ENCODE measurements around the gene HOXA2. TPM values are rescaled to one million over a fixed set of nuclear protein-coding genes. Genes with fewer than 3 reads are reported as not detected.

HOXA2 gene
- total RNA-seq, 5 donors from 2014 or later (not counting 1 experiment from before 2014, with no cell fraction given), result not detected

GRCh38 chr7:27111042-27111750 is 8.7 kb upstream of the HOXA2 start:
- ATAC-seq (replicated peaks in 1 of 4), result no peak
- Histone ChIP-seq H3K4me1 (ENCODE audit: control insufficient read depth in 1 of 2, extremely low read depth in 1 of 2, insufficient read depth in 2 of 2, low read length in 2 of 2) (no peaks in the 10 kb centered on the region), H3K9me3 (no peaks in the 10 kb centered on the region), H3K27ac (ENCODE audit: low read length) (no peak overlapping the region), H3K4me3 (ENCODE audit: control insufficient read depth in 1 of 2, extremely low read depth in 1 of 2, low read length in 1 of 2) (no peak overlapping the region), H3K27me3 (replicated peaks in 1 of 2; ENCODE audit: control insufficient read depth in 2 of 2, extremely low read depth in 1 of 2, insufficient read depth in 2 of 2, low read length in 1 of 2) (peaks cover 0 to 24% of the 10 kb centered on the region in 2 experiments), H3K36me3 (ENCODE audit: control insufficient read depth in 2 of 2, extremely low read depth in 1 of 2, insufficient read depth in 1 of 2, low read length in 1 of 2) (no peaks in the 10 kb centered on the region)
- WGBS (ENCODE audit: insufficient coverage), result no CpG with 5 or more reads among the region's 6 CpGs
- peaks cover 0 to 7% of the 10 kb centered on the region in 2 donors for H3K27me3 Mint-ChIP-seq
- DNase-seq, result no peak
- ChIA-PET CTCF (no interaction called here), POLR2A (no interaction called here)
- H3K4me1 Mint-ChIP-seq, result no peaks in the 10 kb centered on the region
- no peaks in the 10 kb centered on the region for H3K36me3 Mint-ChIP-seq
- H3K4me3 Mint-ChIP-seq, result no peak overlapping the region
- H3K27ac Mint-ChIP-seq, result no peak overlapping the region
- H3K9me3 Mint-ChIP-seq, result no peaks in the 10 kb centered on the region

DNA sequence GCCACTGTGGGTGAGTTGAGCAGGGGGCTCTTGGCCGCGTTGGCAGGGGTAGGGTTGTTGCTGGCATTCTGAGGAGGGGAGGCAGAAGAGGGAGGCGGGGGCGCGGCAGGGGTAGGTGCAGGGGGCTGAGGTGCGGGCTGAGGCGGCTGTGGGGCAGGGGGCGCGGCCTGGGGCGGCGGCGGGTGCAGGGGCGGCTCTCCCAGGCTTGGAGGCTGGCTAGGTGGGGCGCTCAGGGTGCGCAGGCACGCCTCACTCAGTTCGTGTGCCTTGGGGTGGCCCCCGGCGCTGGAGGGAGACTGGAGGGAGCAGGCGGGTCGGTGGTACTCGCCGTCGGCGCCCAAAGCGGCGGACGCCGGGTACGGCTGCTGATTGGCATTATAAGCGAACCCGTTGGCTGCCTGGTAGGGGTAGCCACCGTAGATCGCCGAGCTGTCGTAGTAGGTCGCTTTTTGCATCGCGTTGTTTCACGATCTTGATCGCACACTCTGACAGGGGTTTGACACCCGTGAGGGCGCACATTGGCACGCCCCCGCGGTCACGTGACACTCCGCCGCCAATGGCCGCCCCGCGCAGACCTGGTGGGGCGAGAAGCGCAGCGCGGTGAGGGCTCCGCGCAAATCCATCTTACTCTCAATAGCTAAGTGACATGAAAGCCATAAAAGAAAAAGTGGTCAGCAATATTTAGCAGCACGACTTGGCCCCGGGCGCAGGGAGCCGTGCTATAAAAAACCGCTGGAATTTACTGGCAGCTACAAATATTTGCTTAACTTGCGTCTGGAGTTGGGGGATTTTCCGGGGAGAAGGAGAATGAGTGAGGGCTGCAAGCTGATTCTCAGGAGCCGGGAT is 7.9 kb upstream of the HOXA2 start:
- no peaks in the 10 kb centered on the region for H3K36me3 ChIP-seq (ENCODE audit: control insufficient read depth in 2 of 2, extremely low read depth in 1 of 2, insufficient read depth in 1 of 2, low read length in 1 of 2)
- Mint-ChIP-seq H3K27me3 (peaks cover 3 to 15% of the 10 kb centered on the region in 2 donors), H3K27ac (no peak overlapping the region), H3K4me1 (no peaks in the 10 kb centered on the region), H3K36me3 (no peaks in the 10 kb centered on the region), H3K9me3 (no peaks in the 10 kb centered on the region), H3K4me3 (no peak overlapping the region)
- H3K4me3 ChIP-seq (ENCODE audit: control insufficient read depth in 1 of 2, extremely low read depth in 1 of 2, low read length in 1 of 2), result no peak overlapping the region
- ChIA-PET CTCF (no interaction called here), POLR2A (interaction anchor here in 1 of 2 donors (0.6 kb wide), 1 partner anchor 1839 kb away, joined by 3 read pairs; no protein-coding TSS in a partner anchor)
- ATAC-seq (replicated peaks in 1 of 4) (no peak), DNase-seq (no peak)
- no peak overlapping the region for H3K27ac ChIP-seq (ENCODE audit: low read length)
- H3K4me1 ChIP-seq (ENCODE audit: control insufficient read depth in 1 of 2, extremely low read depth in 1 of 2, insufficient read depth in 2 of 2, low read length in 2 of 2), result no peaks in the 10 kb centered on the region
- no peaks in the 10 kb centered on the region for H3K9me3 ChIP-seq
- 95% methylated on average over 37 of the region's 66 CpGs for WGBS (ENCODE audit: insufficient coverage)
- peaks cover 0 to 24% of the 10 kb centered on the region in 2 experiments for H3K27me3 ChIP-seq (replicated peaks in 1 of 2; ENCODE audit: control insufficient read depth in 2 of 2, extremely low read depth in 1 of 2, insufficient read depth in 2 of 2, low read length in 1 of 2)

DNA sequence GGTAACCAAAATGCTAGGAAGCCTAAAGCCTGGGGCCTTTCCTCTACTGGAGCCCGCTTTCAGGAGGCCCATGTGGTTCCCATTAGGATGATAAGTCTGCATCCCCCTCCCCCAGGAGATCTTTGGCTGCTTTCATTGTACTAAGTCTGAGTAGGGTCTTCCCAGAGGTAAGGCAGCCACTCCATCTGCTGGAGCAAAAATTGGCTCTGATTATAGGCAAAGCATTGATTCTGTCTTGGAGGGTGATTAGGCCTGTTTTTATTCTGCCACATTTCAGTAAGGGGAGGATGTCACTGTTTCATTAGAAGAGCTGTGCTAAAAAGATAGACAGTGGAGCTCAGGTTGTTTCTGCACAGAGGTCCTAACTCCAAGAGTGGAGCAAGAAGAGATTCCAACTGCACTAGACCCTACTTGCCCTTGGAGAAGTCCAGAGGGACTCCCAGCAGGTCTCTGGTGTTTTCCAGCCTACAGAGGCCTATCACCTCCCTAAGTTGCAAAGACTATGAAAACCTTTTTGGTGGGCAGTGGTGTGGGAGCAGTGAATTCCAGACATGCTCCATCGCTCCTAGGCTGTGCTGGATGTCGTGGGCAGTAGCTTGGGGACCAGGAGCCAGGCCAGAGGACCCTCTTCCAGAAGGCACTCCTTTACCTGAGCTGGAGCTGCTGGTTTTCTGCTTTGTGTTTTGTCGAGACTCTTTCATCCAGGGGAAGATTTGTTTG is 7.1 kb upstream of the HOXA2 start:
- no peak overlapping the region for H3K27ac Mint-ChIP-seq
- no peak for DNase-seq
- POLR2A ChIA-PET, result interaction anchor here in 1 of 2 donors (0.6 kb wide), 1 partner anchor 1838 kb away, joined by 3 read pairs; no protein-coding TSS in a partner anchor

GRCh38 chr7:27108390-27109127 is 6.1 kb upstream of the HOXA2 start:
- H3K9me3 ChIP-seq, result no peaks in the 10 kb centered on the region
- no peaks in the 10 kb centered on the region for H3K4me1 ChIP-seq (ENCODE audit: control insufficient read depth in 1 of 2, extremely low read depth in 1 of 2, insufficient read depth in 2 of 2, low read length in 2 of 2)
- POLR2A ChIA-PET, result no interaction called here
- no peak overlapping the region for H3K27ac Mint-ChIP-seq
- no peak overlapping the region for H3K4me3 Mint-ChIP-seq
- peaks cover 5 to 30% of the 10 kb centered on the region in 2 experiments for H3K27me3 ChIP-seq (replicated peaks in 1 of 2; ENCODE audit: control insufficient read depth in 2 of 2, extremely low read depth in 1 of 2, insufficient read depth in 2 of 2, low read length in 1 of 2)
- H3K4me1 Mint-ChIP-seq, result peaks cover 4 to 5% (median 5%) of the 10 kb centered on the region in 3 donors
- peaks cover 17 to 29% of the 10 kb centered on the region in 2 donors for H3K27me3 Mint-ChIP-seq
- no peaks in the 10 kb centered on the region for H3K36me3 Mint-ChIP-seq
- no peaks in the 10 kb centered on the region for H3K9me3 Mint-ChIP-seq
- CTCF ChIA-PET, result interaction anchor here in 1 of 2 donors (0.6 kb wide), 1 partner anchor 422 kb away, joined by 14 read pairs; no protein-coding TSS in a partner anchor
- WGBS (ENCODE audit: insufficient coverage), result 95% methylated on average over 28 of the region's 41 CpGs
- ATAC-seq (replicated peaks in 1 of 4) (no peak), DNase-seq (no peak)
- no peaks in the 10 kb centered on the region for H3K36me3 ChIP-seq (ENCODE audit: control insufficient read depth in 2 of 2, extremely low read depth in 1 of 2, insufficient read depth in 1 of 2, low read length in 1 of 2)
- H3K4me3 ChIP-seq (ENCODE audit: control insufficient read depth in 1 of 2, extremely low read depth in 1 of 2, low read length in 1 of 2), result no peak overlapping the region
- H3K27ac ChIP-seq (ENCODE audit: low read length), result no peak overlapping the region

More for the DNA sequence above, 7.1 kb upstream of the HOXA2 start:
- WGBS (ENCODE audit: insufficient coverage), result 84% methylated on average over 3 of the region's 4 CpGs
- Histone ChIP-seq H3K36me3 (ENCODE audit: control insufficient read depth in 2 of 2, extremely low read depth in 1 of 2, insufficient read depth in 1 of 2, low read length in 1 of 2) (no peaks in the 10 kb centered on the region), H3K4me1 (ENCODE audit: control insufficient read depth in 1 of 2, extremely low read depth in 1 of 2, insufficient read depth in 2 of 2, low read length in 2 of 2) (no peaks in the 10 kb centered on the region), H3K4me3 (ENCODE audit: control insufficient read depth in 1 of 2, extremely low read depth in 1 of 2, low read length in 1 of 2) (no peak overlapping the region), H3K9me3 (no peaks in the 10 kb centered on the region), H3K27ac (ENCODE audit: low read length) (no peak overlapping the region), H3K27me3 (replicated peaks in 1 of 2; ENCODE audit: control insufficient read depth in 2 of 2, extremely low read depth in 1 of 2, insufficient read depth in 2 of 2, low read length in 1 of 2) (peaks cover 0 to 22% of the 10 kb centered on the region in 2 experiments)
- H3K4me3 Mint-ChIP-seq, result no peak overlapping the region
- no peak for ATAC-seq (replicated peaks in 1 of 4)
- H3K9me3 Mint-ChIP-seq, result no peaks in the 10 kb centered on the region
- H3K4me1 Mint-ChIP-seq, result no peaks in the 10 kb centered on the region
- H3K27me3 Mint-ChIP-seq, result peaks cover 7 to 22% of the 10 kb centered on the region in 2 donors
- H3K36me3 Mint-ChIP-seq, result no peaks in the 10 kb centered on the region
- CTCF ChIA-PET, result no interaction called here

- Mint-ChIP-seq H3K27me3 (peaks cover 26 to 38% of the 10 kb centered on the region in 2 donors), H3K9me3 (no peaks in the 10 kb centered on the region), H3K36me3 (no peaks in the 10 kb centered on the region), H3K4me3 (no peak overlapping the region), H3K27ac (no peak overlapping the region), H3K4me1 (peaks cover 9 to 12% (median 10%) of the 10 kb centered on the region in 3 donors)
- CTCF ChIA-PET, result interaction anchor here in 1 of 2 donors (0.6 kb wide), 1 partner anchor 421 kb away, joined by 14 read pairs; no protein-coding TSS in a partner anchor
- POLR2A ChIA-PET, result no interaction called here
- Histone ChIP-seq H3K27me3 (replicated peaks in 1 of 2; ENCODE audit: control insufficient read depth in 2 of 2, extremely low read depth in 1 of 2, insufficient read depth in 2 of 2, low read length in 1 of 2) (peaks cover 5 to 32% of the 10 kb centered on the region in 2 experiments), H3K4me1 (ENCODE audit: control insufficient read depth in 1 of 2, extremely low read depth in 1 of 2, insufficient read depth in 2 of 2, low read length in 2 of 2) (peaks cover 0 to 3% of the 10 kb centered on the region in 2 experiments), H3K36me3 (ENCODE audit: control insufficient read depth in 2 of 2, extremely low read depth in 1 of 2, insufficient read depth in 1 of 2, low read length in 1 of 2) (no peaks in the 10 kb centered on the region), H3K9me3 (no peaks in the 10 kb centered on the region), H3K27ac (ENCODE audit: low read length) (no peak overlapping the region), H3K4me3 (ENCODE audit: control insufficient read depth in 1 of 2, extremely low read depth in 1 of 2, low read length in 1 of 2) (no peak overlapping the region)
- WGBS (ENCODE audit: insufficient coverage), result 89% methylated on average over 26 of the region's 47 CpGs
- no peak for DNase-seq
- ATAC-seq (replicated peaks in 1 of 4), result no peak
Observed at GRCh38 chr7:27107391-27108381, 5.2 kb upstream of the HOXA2 start.

All from T-cell (primary cell).